GM12878 (cell line): ENCODE data around the gene SIX5. TPM values are rescaled to one million over a fixed set of nuclear protein-coding genes. Genes with fewer than 3 reads are reported as not detected.

ENCODE experiments used
- BCL11A ChIP-seq: IDR thresholded peaks from 2 replicates; pipeline ENCODE4 v1.6.1; 2011; ENCODE audit warnings: low read depth, low read length
- CHD4 ChIP-seq: fragments of 200-600 bp; sonication (generic); IDR thresholded peaks from 2 replicates; pipeline ENCODE4 v1.6.1; 2016; ENCODE audit warnings: mild to moderate bottlenecking
- EGR1 ChIP-seq, 2 experiments: IDR thresholded peaks; 1 replicate in 1 of 2; 2 replicates in 1 of 2; pipeline ENCODE4 v1.6.1; 2011 to 2012; ENCODE audit warnings: low read depth in 2 of 2, low read length in 2 of 2, borderline replicate concordance in 1 of 2, mild to moderate bottlenecking in 1 of 2, moderate library complexity in 1 of 2
- NFYA ChIP-seq: IDR thresholded peaks from 2 replicates; pipeline ENCODE4 v1.6.1; 2011; ENCODE audit warnings: low read depth, mild to moderate bottlenecking, low read length, improper control_type of control experiment, borderline replicate concordance
- PML ChIP-seq: IDR thresholded peaks from 2 replicates; pipeline ENCODE4 v1.6.1; 2012; ENCODE audit warnings: low read length, inconsistent platforms
- POLR2AphosphoS2 ChIP-seq: IDR thresholded peaks from 2 replicates; pipeline ENCODE4 v1.6.1; 2011; ENCODE audit warnings: low read depth, mild to moderate bottlenecking, low read length, improper control_type of control experiment, moderate library complexity
- RAD51 ChIP-seq: fragments of 450-650 bp; IDR thresholded peaks from 2 replicates; pipeline ENCODE4 v1.6.1; 2016; ENCODE audit warnings: moderate library complexity, mild to moderate bottlenecking, inconsistent platforms
- YY1 ChIP-seq: IDR thresholded peaks from 2 replicates; pipeline ENCODE4 v1.6.1; 2011; ENCODE audit warnings: low read depth, mild to moderate bottlenecking, low read length
- polyA plus RNA-seq, 11 experiments: library from polyadenylated mRNA; depleted of rRNA in 4 of 11; unstranded in 6 of 11; stranded (reverse) in 5 of 11; fragments of >200 nt; fragmentation: Nextera tagmentation in 4 of 11; fragmentation: Illumina TruSeq in 1 of 11; extraction: Ambion mirVana in 4 of 11; extraction: Trizol in 1 of 11; gene quantifications; 1 replicate in 1 of 11; 2 replicates in 10 of 11; pipeline versions ENCODE4 v1.2.1 to v1.2.3, GENCODE V29; 2011 to 2016; ENCODE audit warnings: inconsistent platforms in 2 of 11, missing spikeins in 2 of 11, low read depth in 1 of 11
- total RNA-seq, 4 experiments: library from RNA; depleted of rRNA in 3 of 4; stranded (reverse); fragments of >200 nt in 3 of 4; fragmentation: Illumina TruSeq in 1 of 4; extraction: Trizol in 1 of 4; gene quantifications; 2 replicates each; pipeline versions ENCODE4 v1.2.1 to v1.2.3, GENCODE V29; 2013 to 2021
- TF ChIP-seq, protein P1 (sequence below): IDR thresholded peaks from 2 replicates; pipeline ENCODE4 v1.6.1; 2012; ENCODE audit warnings: improper control_type of control experiment, low read depth, low read length; ENCODE audit not compliant: insufficient replicate concordance
- TF ChIP-seq, protein P2 (sequence below): IDR thresholded peaks from 2 replicates; pipeline ENCODE4 v1.6.1; 2011; ENCODE audit warnings: borderline replicate concordance, low read depth, mild to moderate bottlenecking, moderate library complexity, low read length; ENCODE audit not compliant: insufficient read depth, poor library complexity, severe bottlenecking
- TF ChIP-seq, protein P3 (sequence below): fragments of 450-650 bp; IDR thresholded peaks from 2 replicates; pipeline ENCODE4 v1.6.1; 2017; ENCODE audit warnings: low read depth, mild to moderate bottlenecking, moderate library complexity

SIX5 gene
- total and polyA plus RNA-seq, 10 of the 15 experiments (the other 5 are each of a cell fraction or from before 2014, with no cell fraction given) = 1.9 to 10.5 (median 3.0) TPM; not detected in 2

DNA sequence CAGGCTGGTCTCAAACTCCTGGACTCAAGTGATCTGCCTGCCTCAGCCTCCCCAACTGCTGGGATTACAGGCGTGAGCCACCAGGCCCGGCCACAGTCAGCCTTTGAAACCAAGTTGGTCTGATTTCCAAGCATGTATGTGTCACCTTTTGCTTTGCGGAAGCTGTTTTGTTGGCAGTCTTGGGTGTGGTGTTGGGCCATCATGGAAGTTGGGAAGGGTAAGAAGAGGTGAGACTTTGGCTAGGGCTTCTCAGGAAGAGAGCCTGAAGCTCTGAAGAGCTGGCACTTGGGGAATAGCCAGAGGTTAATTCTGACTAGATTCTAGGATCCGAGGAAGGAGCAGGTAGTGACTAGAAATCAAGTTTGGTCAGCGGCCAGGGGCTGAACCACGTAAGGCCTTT is 43.2 kb upstream of the SIX5 start (continued):
- TF ChIP-seq, protein P1, sequence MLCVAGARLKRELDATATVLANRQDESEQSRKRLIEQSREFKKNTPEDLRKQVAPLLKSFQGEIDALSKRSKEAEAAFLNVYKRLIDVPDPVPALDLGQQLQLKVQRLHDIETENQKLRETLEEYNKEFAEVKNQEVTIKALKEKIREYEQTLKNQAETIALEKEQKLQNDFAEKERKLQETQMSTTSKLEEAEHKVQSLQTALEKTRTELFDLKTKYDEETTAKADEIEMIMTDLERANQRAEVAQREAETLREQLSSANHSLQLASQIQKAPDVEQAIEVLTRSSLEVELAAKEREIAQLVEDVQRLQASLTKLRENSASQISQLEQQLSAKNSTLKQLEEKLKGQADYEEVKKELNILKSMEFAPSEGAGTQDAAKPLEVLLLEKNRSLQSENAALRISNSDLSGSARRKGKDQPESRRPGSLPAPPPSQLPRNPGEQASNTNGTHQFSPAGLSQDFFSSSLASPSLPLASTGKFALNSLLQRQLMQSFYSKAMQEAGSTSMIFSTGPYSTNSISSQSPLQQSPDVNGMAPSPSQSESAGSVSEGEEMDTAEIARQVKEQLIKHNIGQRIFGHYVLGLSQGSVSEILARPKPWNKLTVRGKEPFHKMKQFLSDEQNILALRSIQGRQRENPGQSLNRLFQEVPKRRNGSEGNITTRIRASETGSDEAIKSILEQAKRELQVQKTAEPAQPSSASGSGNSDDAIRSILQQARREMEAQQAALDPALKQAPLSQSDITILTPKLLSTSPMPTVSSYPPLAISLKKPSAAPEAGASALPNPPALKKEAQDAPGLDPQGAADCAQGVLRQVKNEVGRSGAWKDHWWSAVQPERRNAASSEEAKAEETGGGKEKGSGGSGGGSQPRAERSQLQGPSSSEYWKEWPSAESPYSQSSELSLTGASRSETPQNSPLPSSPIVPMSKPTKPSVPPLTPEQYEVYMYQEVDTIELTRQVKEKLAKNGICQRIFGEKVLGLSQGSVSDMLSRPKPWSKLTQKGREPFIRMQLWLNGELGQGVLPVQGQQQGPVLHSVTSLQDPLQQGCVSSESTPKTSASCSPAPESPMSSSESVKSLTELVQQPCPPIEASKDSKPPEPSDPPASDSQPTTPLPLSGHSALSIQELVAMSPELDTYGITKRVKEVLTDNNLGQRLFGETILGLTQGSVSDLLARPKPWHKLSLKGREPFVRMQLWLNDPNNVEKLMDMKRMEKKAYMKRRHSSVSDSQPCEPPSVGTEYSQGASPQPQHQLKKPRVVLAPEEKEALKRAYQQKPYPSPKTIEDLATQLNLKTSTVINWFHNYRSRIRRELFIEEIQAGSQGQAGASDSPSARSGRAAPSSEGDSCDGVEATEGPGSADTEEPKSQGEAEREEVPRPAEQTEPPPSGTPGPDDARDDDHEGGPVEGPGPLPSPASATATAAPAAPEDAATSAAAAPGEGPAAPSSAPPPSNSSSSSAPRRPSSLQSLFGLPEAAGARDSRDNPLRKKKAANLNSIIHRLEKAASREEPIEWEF = no peak
- no peak for TF ChIP-seq CHD4
- TF ChIP-seq EGR1 (IDR thresholded peaks at IDR 0.05; ENCODE audit: borderline replicate concordance in 1 of 2, low read depth in 2 of 2, low read length in 2 of 2) = no peak
- TF ChIP-seq POLR2AphosphoS2 = no peak
- no peak for TF ChIP-seq RAD51
- no peak for TF ChIP-seq NFYA
- no peak for TF ChIP-seq YY1
- TF ChIP-seq, protein P2, sequence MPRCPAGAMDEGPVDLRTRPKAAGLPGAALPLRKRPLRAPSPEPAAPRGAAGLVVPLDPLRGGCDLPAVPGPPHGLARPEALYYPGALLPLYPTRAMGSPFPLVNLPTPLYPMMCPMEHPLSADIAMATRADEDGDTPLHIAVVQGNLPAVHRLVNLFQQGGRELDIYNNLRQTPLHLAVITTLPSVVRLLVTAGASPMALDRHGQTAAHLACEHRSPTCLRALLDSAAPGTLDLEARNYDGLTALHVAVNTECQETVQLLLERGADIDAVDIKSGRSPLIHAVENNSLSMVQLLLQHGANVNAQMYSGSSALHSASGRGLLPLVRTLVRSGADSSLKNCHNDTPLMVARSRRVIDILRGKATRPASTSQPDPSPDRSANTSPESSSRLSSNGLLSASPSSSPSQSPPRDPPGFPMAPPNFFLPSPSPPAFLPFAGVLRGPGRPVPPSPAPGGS = no peak
- no peak for TF ChIP-seq BCL11A
- TF ChIP-seq PML = no peak
- TF ChIP-seq, protein P3, sequence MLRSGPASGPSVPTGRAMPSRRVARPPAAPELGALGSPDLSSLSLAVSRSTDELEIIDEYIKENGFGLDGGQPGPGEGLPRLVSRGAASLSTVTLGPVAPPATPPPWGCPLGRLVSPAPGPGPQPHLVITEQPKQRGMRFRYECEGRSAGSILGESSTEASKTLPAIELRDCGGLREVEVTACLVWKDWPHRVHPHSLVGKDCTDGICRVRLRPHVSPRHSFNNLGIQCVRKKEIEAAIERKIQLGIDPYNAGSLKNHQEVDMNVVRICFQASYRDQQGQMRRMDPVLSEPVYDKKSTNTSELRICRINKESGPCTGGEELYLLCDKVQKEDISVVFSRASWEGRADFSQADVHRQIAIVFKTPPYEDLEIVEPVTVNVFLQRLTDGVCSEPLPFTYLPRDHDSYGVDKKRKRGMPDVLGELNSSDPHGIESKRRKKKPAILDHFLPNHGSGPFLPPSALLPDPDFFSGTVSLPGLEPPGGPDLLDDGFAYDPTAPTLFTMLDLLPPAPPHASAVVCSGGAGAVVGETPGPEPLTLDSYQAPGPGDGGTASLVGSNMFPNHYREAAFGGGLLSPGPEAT = no peak
